ENCODE data around the gene DRC1. TPM values are rescaled to one million over a fixed set of nuclear protein-coding genes. Genes with fewer than 3 reads are reported as not detected.
"Not testable (repeated sequence)": the region's sequence is repeated elsewhere in the genome, so short reads cannot be mapped to it uniquely, and the experiment has no call there.

The DRC1 gene
- total RNA-seq, 4 donors from 2014 or later = not detected

DNA sequence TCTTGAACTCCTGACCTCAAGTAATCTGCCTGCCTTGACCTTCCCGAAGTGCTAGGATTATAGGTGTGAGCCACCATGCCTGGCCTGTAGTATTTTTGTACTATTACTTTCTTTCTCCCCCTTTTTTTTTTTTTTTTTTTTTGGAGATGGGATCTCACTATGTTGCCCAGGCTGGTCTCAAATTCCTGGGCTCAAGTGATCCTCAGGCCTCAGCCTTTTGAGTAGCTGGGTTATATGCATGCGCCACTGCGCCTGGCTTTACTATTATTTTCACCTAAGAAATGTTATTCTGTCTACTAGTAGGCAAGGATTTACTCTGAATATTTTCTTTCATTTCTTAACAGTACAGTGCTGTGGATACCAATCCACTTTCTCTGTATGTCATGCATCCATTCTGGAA lies 37.8 kb upstream of the DRC1 start:
- 78 to 97% methylated on average over 3 of the region's 3 CpGs for WGBS, 2 donors (ENCODE audit: low coverage in 1 of 2)

DNA sequence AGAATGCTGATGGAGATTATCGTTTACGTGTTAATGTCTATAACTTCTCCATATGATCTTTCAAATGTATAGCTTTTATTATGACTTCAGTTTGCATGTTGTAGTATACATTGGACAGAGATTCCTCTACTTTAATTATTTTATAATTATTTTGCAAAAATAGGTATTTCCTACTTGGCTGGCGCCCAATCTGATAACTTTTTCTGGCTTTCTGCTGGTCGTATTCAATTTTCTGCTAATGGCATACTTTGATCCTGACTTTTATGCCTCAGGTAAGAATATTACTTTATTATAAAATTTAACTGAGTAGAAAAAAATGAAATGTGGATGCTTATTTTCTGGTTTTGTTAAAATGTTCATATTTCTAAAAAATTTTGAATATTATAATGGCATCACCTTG lies 37.1 kb upstream of the DRC1 start:
- H3K27ac ChIP-seq = no peak overlapping the region
- no peak for DNase-seq
- H3K4me1 ChIP-seq = peaks cover 0 to 14% (median 4%) of the 10 kb centered on the region in 4 donors
- 92 to 99% methylated on average over 4 of the region's 4 CpGs for WGBS, 2 donors (ENCODE audit: low coverage in 1 of 2)
- H3K36me3 ChIP-seq = peaks cover 0 to 23% (median 3%) of the 10 kb centered on the region in 4 donors
- no peak overlapping the region for H3K4me3 ChIP-seq
- intact Hi-C loops (cut with DNase I; ENCODE audit: low total_unique reads) (no loop called here), in situ Hi-C loops (cut with MboI; ENCODE audit: low pct_ligation_motif_present in 1 of 4, low pct_unique_long_range_greater_than_20kb in 1 of 4, low sequenced_read_pairs in 3 of 4) (no loop called here)
- no peaks in the 10 kb centered on the region for H3K9me3 ChIP-seq
- H3K27me3 ChIP-seq = no peaks in the 10 kb centered on the region
- TF ChIP-seq EP300 (IDR thresholded peaks at IDR 0.05; ENCODE audit: low read depth) (no peak), POLR2AphosphoS5 (IDR thresholded peaks at IDR 0.05) (no peak), POLR2A (IDR thresholded peaks at IDR 0.05) (no peak)
- TF ChIP-seq, protein P1, sequence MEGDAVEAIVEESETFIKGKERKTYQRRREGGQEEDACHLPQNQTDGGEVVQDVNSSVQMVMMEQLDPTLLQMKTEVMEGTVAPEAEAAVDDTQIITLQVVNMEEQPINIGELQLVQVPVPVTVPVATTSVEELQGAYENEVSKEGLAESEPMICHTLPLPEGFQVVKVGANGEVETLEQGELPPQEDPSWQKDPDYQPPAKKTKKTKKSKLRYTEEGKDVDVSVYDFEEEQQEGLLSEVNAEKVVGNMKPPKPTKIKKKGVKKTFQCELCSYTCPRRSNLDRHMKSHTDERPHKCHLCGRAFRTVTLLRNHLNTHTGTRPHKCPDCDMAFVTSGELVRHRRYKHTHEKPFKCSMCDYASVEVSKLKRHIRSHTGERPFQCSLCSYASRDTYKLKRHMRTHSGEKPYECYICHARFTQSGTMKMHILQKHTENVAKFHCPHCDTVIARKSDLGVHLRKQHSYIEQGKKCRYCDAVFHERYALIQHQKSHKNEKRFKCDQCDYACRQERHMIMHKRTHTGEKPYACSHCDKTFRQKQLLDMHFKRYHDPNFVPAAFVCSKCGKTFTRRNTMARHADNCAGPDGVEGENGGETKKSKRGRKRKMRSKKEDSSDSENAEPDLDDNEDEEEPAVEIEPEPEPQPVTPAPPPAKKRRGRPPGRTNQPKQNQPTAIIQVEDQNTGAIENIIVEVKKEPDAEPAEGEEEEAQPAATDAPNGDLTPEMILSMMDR (IDR thresholded peaks at IDR 0.05) = no peak

More for the DNA sequence above, 37.8 kb upstream of the DRC1 start:
- Histone ChIP-seq H3K4me1 (peaks cover 0 to 14% (median 4%) of the 10 kb centered on the region in 4 donors), H3K27ac (no peak overlapping the region), H3K9me3 (no peaks in the 10 kb centered on the region), H3K36me3 (peaks cover 0 to 23% (median 0%) of the 10 kb centered on the region in 4 donors), H3K4me3 (no peak overlapping the region), H3K27me3 (no peaks in the 10 kb centered on the region)
- intact Hi-C loops (cut with DNase I; ENCODE audit: low total_unique reads) (no loop called here), in situ Hi-C loops (cut with MboI; ENCODE audit: low pct_ligation_motif_present in 1 of 4, low pct_unique_long_range_greater_than_20kb in 1 of 4, low sequenced_read_pairs in 3 of 4) (no loop called here)
- TF ChIP-seq, protein P1 (IDR thresholded peaks at IDR 0.05) = no peak
- TF ChIP-seq POLR2AphosphoS5 (IDR thresholded peaks at IDR 0.05) (no peak), POLR2A (IDR thresholded peaks at IDR 0.05) (no peak), EP300 (IDR thresholded peaks at IDR 0.05; ENCODE audit: low read depth) (no peak)
- DNase-seq = no peak

DNA sequence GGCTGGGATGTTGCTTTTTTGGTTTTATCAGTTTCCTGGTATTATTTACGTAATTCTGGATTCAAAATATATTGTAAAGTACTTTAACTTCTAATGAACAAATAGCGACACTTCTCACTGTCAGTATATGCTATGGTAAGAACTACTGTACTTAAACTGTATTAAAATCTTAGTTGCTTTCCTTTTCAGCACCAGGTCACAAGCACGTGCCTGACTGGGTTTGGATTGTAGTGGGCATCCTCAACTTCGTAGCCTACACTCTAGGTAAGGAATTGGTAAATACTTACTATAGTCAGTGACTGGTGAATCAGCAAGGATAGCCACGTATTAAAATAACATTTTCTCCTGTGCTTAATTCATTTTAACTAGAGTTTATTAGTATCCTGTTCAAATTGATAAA lies 34.8 kb upstream of the DRC1 start:
- TF ChIP-seq, protein P1 (IDR thresholded peaks at IDR 0.05) = no peak
- TF ChIP-seq EP300 (IDR thresholded peaks at IDR 0.05; ENCODE audit: low read depth) = no peak
- no peak for TF ChIP-seq POLR2A (IDR thresholded peaks at IDR 0.05)
- no peak for TF ChIP-seq POLR2AphosphoS5 (IDR thresholded peaks at IDR 0.05)
- Histone ChIP-seq H3K27me3 (no peaks in the 10 kb centered on the region), H3K36me3 (peaks cover 0 to 23% (median 3%) of the 10 kb centered on the region in 4 donors), H3K4me1 (peaks cover 0 to 14% (median 4%) of the 10 kb centered on the region in 4 donors), H3K9me3 (no peaks in the 10 kb centered on the region), H3K4me3 (no peak overlapping the region), H3K27ac (no peak overlapping the region)
- no peak for DNase-seq
- intact Hi-C loops (cut with DNase I; ENCODE audit: low total_unique reads) (no loop called here), in situ Hi-C loops (cut with MboI; ENCODE audit: low pct_ligation_motif_present in 1 of 4, low pct_unique_long_range_greater_than_20kb in 1 of 4, low sequenced_read_pairs in 3 of 4) (no loop called here)
- WGBS, 2 donors (ENCODE audit: low coverage in 1 of 2) = 94 to 100% methylated on average over 4 to 5 of the region's 5 CpGs

DNA sequence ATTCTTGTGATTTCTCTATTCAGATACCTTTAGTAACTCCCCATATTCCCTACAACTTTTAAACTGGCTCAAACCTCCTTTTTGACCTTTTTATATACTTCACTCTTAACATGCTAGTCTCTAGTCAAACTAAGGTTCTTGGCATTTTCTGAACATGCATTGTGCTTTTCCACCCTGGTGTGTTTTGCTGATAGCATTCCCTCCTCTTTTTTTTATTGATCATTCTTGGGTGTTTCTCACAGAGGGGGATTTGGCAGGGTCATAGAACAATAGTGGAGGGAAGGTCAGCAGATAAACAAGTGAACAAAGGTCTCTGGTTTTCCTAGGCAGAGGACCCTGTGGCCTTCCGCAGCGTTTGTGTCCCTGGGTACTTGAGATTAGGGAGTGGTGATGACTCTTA lies 32.1 kb upstream of the DRC1 start:
- H3K27ac ChIP-seq; DNase-seq; H3K9me3 ChIP-seq; in situ Hi-C loops (cut with MboI; ENCODE audit: low pct_ligation_motif_present in 1 of 4, low pct_unique_long_range_greater_than_20kb in 1 of 4, low sequenced_read_pairs in 3 of 4); intact Hi-C loops (cut with DNase I; ENCODE audit: low total_unique reads); H3K27me3 ChIP-seq; H3K4me3 ChIP-seq; H3K4me1 ChIP-seq: not testable (repeated sequence)
- WGBS, 2 donors (ENCODE audit: low coverage in 1 of 2) = 88% methylated on average over 2 of the region's 2 CpGs; no CpG with 5 or more reads in 1 of the 2 donors
- H3K36me3 ChIP-seq = peaks cover 0 to 32% (median 13%) of the 10 kb centered on the region in 4 donors

DNA sequence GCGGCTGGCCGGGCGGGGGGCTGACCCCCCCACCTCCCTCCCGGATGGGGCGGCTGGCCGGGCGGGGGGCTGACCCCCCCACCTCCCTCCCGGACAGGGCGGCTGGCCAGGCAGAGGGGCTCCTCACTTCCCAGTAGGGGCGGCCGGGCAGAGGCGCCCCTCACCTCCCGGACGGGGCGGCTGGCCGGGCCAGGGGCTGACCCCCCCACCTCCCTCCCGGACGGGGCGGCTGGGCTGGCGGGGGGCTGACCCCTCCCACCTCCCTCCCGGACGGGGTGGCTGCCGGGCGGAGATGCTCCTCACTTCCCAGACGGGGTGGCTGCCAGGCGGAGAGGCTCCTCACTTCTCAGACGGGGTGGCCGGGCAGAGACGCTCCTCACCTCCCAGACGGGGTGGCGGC lies 30.8 kb upstream of the DRC1 start:
- H3K4me3 ChIP-seq; H3K27ac ChIP-seq; DNase-seq; H3K9me3 ChIP-seq; in situ Hi-C loops (cut with MboI; ENCODE audit: low pct_ligation_motif_present in 1 of 4, low pct_unique_long_range_greater_than_20kb in 1 of 4, low sequenced_read_pairs in 3 of 4); H3K4me1 ChIP-seq; H3K27me3 ChIP-seq; intact Hi-C loops (cut with DNase I; ENCODE audit: low total_unique reads): not testable (repeated sequence)
- 80% methylated on average over 9 of the region's 31 CpGs; no CpG with 5 or more reads in 1 of the 2 donors for WGBS, 2 donors (ENCODE audit: low coverage in 1 of 2)
- H3K36me3 ChIP-seq = peaks cover 0 to 33% (median 15%) of the 10 kb centered on the region in 4 donors
